GM23248 (cell line): ENCODE measurements around the gene TEF. TPM values are rescaled to one million over a fixed set of nuclear protein-coding genes. Genes with fewer than 3 reads are reported as not detected.

ENCODE experiments used
- DNase-seq: peaks from one replicate; pipeline ENCODE4 v3.0.0-alpha.2; 2015
- H2AFZ ChIP-seq: fragments of 200-600 bp; sonication (generic); 2 replicates; pipeline ENCODE4 v1.6.1; 2016; ENCODE audit warnings: antibody characterized with exemption
- H3F3A ChIP-seq: fragments of 200-600 bp; sonication (generic); 2 replicates; pipeline ENCODE4 v1.6.1; 2016; ENCODE audit warnings: mild to moderate bottlenecking, antibody characterized with exemption, mixed run types; ENCODE audit not compliant: insufficient read depth
- H3K27ac ChIP-seq: fragments of 200-600 bp; sonication (generic); 2 replicates; pipeline ENCODE4 v1.5.1; 2016; ENCODE audit warnings: mild to moderate bottlenecking
- H3K27me3 ChIP-seq: fragments of 200-600 bp; sonication (generic); replicated peaks from 2 replicates; pipeline ENCODE4 v1.6.1; 2016; ENCODE audit warnings: mild to moderate bottlenecking; ENCODE audit not compliant: insufficient read depth
- H3K36me3 ChIP-seq: fragments of 200-600 bp; sonication (generic); 2 replicates; pipeline ENCODE4 v1.6.1; 2016; ENCODE audit warnings: low read depth, mild to moderate bottlenecking
- H3K4me1 ChIP-seq: fragments of 200-600 bp; sonication (generic); 2 replicates; pipeline ENCODE4 v1.6.1; 2016; ENCODE audit warnings: mild to moderate bottlenecking; ENCODE audit not compliant: insufficient read depth
- H3K4me2 ChIP-seq: fragments of 200-600 bp; sonication (generic); one replicate; pipeline ENCODE4 v1.6.1; 2016; ENCODE audit warnings: mild to moderate bottlenecking; ENCODE audit not compliant: unreplicated experiment
- H3K4me3 ChIP-seq: fragments of 200-600 bp; sonication (generic); 2 replicates; pipeline ENCODE4 v1.5.1; 2016; ENCODE audit warnings: mild to moderate bottlenecking
- H3K79me2 ChIP-seq: fragments of 200-600 bp; sonication (generic); 2 replicates; pipeline ENCODE4 v1.6.1; 2016; ENCODE audit warnings: mild to moderate bottlenecking; ENCODE audit not compliant: insufficient read depth
- H3K9ac ChIP-seq: fragments of 200-600 bp; sonication (generic); 2 replicates; pipeline ENCODE4 v1.6.1; 2016; ENCODE audit warnings: mild to moderate bottlenecking
- H3K9me2 ChIP-seq: fragments of 200-600 bp; sonication (generic); 2 replicates; pipeline ENCODE4 v1.6.1; 2016; ENCODE audit warnings: mixed run types, mild to moderate bottlenecking, moderate library complexity; ENCODE audit not compliant: insufficient read depth
- H3K9me3 ChIP-seq: fragments of 200-600 bp; sonication (generic); one replicate; pipeline ENCODE4 v1.6.1; 2017; ENCODE audit warnings: low read depth
- H4K20me1 ChIP-seq: fragments of 200-600 bp; sonication (generic); 2 replicates; pipeline ENCODE4 v1.6.0; 2016; ENCODE audit not compliant: insufficient read depth
- EZH2 ChIP-seq: fragments of 200-600 bp; sonication (generic); IDR thresholded peaks from 2 replicates; pipeline ENCODE4 v1.6.1; 2018; ENCODE audit warnings: antibody characterized with exemption, mild to moderate bottlenecking; ENCODE audit not compliant: insufficient read depth, poor library complexity, severe bottlenecking
- EZH2phosphoT487 ChIP-seq: fragments of 200-600 bp; sonication (generic); IDR thresholded peaks from 2 replicates; pipeline ENCODE4 v1.6.1; 2018; ENCODE audit warnings: antibody characterized with exemption, moderate library complexity, mild to moderate bottlenecking, low read depth; ENCODE audit not compliant: insufficient read depth
- WGBS, 2 experiments: methylation state at CpG; one replicate each; pipeline ENCODE4 v1.1.6; 2015 to 2017; ENCODE audit warnings: low lambda C conversion rate in 2 of 2, low coverage in 1 of 2; ENCODE audit errors: missing lambda C conversion rate in 2 of 2; 5-methylcytosine and 5-hydroxymethylcytosine counted together
- in situ Hi-C: fragments of 300-500 bp; cut with MboI; formaldehyde crosslinking; loops from 2 replicates; pipeline ENCODE4 v1.15.0; 2020
- polyA plus RNA-seq: library from polyadenylated mRNA; unstranded; fragments of >200 nt; fragmentation: Nextera tagmentation; extraction: Ambion mirVana; gene quantifications from 2 replicates; pipeline ENCODE4 v1.2.1, GENCODE V29; 2016
- total RNA-seq: library from RNA; depleted of rRNA; stranded (reverse); fragments of >200 nt; shearing (Covaris generic); gene quantifications from 2 replicates; pipeline ENCODE4 v1.2.3, GENCODE V29; 2014

Gene TEF
- total and polyA plus RNA-seq, 2 experiments from 2014 or later, result 2.2 to 4.2 TPM

DNA sequence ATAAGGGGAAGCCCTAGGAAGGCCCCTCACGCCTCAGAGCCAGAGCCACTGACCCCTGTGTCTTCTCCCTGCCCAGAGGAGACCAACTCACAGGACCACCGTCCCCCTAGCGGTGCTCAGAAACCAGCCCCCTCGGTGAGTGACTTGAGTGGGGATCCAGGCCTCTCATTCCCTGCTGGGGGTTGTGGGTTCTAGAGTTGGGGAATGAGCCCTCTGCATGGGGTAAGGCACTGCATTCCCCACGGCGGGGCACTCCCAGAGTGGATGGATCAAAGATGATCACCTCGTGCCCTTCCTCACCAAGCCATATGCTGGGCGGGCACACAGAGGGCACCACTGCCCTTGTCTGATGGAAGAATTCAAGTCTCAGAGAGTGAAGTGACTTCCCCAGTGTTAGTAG, 40.7 kb upstream of the TEF start:
- Histone ChIP-seq H3K4me3 (no peak overlapping the region), H3K9me2 (no peaks in the 10 kb centered on the region), H3K4me2 (no peak overlapping the region), H2AFZ (no peak overlapping the region), H3K9ac (no peak overlapping the region), H3F3A (no peaks in the 10 kb centered on the region), H4K20me1 (no peaks in the 10 kb centered on the region), H3K27me3 (no peaks in the 10 kb centered on the region), H3K36me3 (no peaks in the 10 kb centered on the region; the same call in 1 of the 2 replicates), H3K27ac (no peak overlapping the region), H3K4me1 (no peaks in the 10 kb centered on the region), H3K9me3 (no peaks in the 10 kb centered on the region), H3K79me2 (no peaks in the 10 kb centered on the region)
- TF ChIP-seq EZH2 (no peak), EZH2phosphoT487 (no peak)
- 94 to 95% methylated on average over 8 of the region's 8 CpGs for WGBS, 2 experiments
- in situ Hi-C loops, result no loop called here
- DNase-seq, result no peak

DNA sequence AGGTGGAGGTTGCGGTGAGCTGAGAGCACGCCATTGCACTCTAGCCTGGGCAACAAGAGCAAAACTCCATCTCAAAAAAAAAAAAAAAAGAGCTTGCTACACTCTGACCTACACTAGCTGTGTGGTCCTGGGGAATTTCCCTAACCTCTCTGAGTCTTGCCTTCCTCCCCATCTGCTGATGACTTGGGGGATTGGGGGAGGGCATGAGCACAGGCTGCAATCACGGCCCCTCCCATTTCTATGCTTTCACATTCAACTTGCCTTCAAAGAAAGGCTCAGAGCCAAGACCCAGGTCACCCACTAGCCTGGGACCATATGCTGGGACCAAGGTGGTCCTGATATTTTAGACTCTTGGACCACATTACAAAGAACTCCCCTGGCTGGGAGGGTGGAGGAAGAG, 39.8 kb upstream of the TEF start:
- H3K4me2 ChIP-seq, result no peak overlapping the region
- in situ Hi-C loops, result no loop called here
- H3K79me2 ChIP-seq, result no peaks in the 10 kb centered on the region
- no peaks in the 10 kb centered on the region for H3F3A ChIP-seq
- no peak overlapping the region for H2AFZ ChIP-seq
- no peaks in the 10 kb centered on the region; the same call in 1 of the 2 replicates for H3K36me3 ChIP-seq
- no peaks in the 10 kb centered on the region for H3K9me2 ChIP-seq
- no peaks in the 10 kb centered on the region for H4K20me1 ChIP-seq
- H3K4me1 ChIP-seq, result no peaks in the 10 kb centered on the region
- no peak for DNase-seq
- H3K9me3 ChIP-seq, result no peaks in the 10 kb centered on the region
- H3K4me3 ChIP-seq, result no peak overlapping the region
- H3K9ac ChIP-seq, result no peak overlapping the region
- no peak overlapping the region for H3K27ac ChIP-seq
- no peaks in the 10 kb centered on the region for H3K27me3 ChIP-seq
- 71 to 82% methylated on average over 1 to 3 of the region's 3 CpGs for WGBS, 2 experiments
- no peak for TF ChIP-seq EZH2
- no peak for TF ChIP-seq EZH2phosphoT487

DNA sequence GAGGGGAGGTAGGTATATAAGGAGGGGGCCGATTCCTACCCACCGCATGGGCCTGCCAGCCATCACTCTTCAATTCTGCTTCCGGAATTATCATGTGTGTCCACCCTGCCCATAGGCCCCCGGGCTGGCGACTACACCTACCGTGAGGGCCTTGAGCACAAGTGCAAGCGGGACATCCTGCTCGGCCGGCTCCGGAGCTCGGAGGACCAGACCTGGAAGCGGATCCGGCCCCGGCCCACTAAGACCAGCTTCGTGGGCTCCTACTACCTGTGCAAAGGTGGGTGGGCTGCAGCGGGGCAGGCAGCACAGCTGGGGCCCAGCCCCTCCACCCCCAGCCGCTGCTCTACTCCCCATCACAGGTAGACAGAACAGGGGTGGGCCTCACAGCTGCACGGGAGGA, 38.4 kb upstream of the TEF start:
- Histone ChIP-seq H3K36me3 (no peaks in the 10 kb centered on the region; the same call in 1 of the 2 replicates), H2AFZ (no peak overlapping the region)
- no peak for TF ChIP-seq EZH2

DNA sequence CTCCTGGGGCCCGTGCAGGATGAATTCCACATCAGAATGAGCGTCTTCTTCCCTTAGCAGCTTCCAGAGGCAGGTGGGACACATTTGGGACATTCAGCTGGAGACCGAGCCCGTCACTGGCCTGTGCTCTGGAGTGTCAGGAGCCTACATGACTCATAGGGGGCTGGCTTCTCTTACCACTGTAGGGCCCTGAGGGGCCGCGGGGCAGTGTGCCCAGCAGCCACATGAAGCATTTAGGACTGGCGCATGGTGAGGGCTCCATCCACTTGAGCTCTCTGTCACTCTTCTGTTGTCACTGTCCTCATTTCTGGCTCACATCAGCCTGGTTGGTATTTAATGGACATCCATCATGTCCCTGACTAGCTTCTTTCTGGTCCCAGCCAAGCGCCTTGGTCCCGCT, 38.0 kb upstream of the TEF start:
- H3K9me3 ChIP-seq, result no peaks in the 10 kb centered on the region
- H2AFZ ChIP-seq, result no peak overlapping the region
- no peaks in the 10 kb centered on the region for H4K20me1 ChIP-seq
- in situ Hi-C loops, result no loop called here
- H3K4me1 ChIP-seq, result no peaks in the 10 kb centered on the region
- TF ChIP-seq EZH2 (no peak), EZH2phosphoT487 (no peak)
- H3K4me2 ChIP-seq, result no peak overlapping the region
- H3K79me2 ChIP-seq, result no peaks in the 10 kb centered on the region
- DNase-seq, result no peak
- no peak overlapping the region for H3K27ac ChIP-seq
- H3F3A ChIP-seq, result no peaks in the 10 kb centered on the region
- WGBS, 2 experiments, result 96 to 100% methylated on average over 9 of the region's 9 CpGs
- no peaks in the 10 kb centered on the region; the same call in 1 of the 2 replicates for H3K36me3 ChIP-seq
- no peaks in the 10 kb centered on the region for H3K9me2 ChIP-seq
- H3K4me3 ChIP-seq, result no peak overlapping the region
- no peaks in the 10 kb centered on the region for H3K27me3 ChIP-seq
- H3K9ac ChIP-seq, result no peak overlapping the region

More for the DNA sequence above, 38.4 kb upstream of the TEF start:
- no peaks in the 10 kb centered on the region for H3K9me2 ChIP-seq
- H3K27ac ChIP-seq, result no peak overlapping the region
- H4K20me1 ChIP-seq, result no peaks in the 10 kb centered on the region
- H3K9ac ChIP-seq, result no peak overlapping the region
- no peaks in the 10 kb centered on the region for H3F3A ChIP-seq
- no peaks in the 10 kb centered on the region for H3K27me3 ChIP-seq
- no peak overlapping the region for H3K4me2 ChIP-seq
- no peaks in the 10 kb centered on the region for H3K9me3 ChIP-seq
- in situ Hi-C loops, result no loop called here
- no peaks in the 10 kb centered on the region for H3K79me2 ChIP-seq
- no peak overlapping the region for H3K4me3 ChIP-seq
- H3K4me1 ChIP-seq, result no peaks in the 10 kb centered on the region
- 94 to 97% methylated on average over 18 of the region's 18 CpGs for WGBS, 2 experiments
- no peak for DNase-seq
